Thyroid gland (tissue), 4 donors: ENCODE data around the gene SCFD2.

ENCODE experiments used
- POLR2A ChIP-seq, 2 donors: fragments of 450-650 bp; IDR thresholded peaks; one replicate each; pipeline ENCODE4 v1.6.1; 2017; ENCODE audit warnings: antibody characterized with exemption in 2 of 2, mild to moderate bottlenecking in 2 of 2, moderate library complexity in 1 of 2
- TF ChIP-seq, protein P1 (sequence below), 6 experiments: fragments of 200-600 bp in 3 of 6; fragments of 450-650 bp in 3 of 6; sonication (generic) in 3 of 6; IDR thresholded peaks; one replicate each; pipeline ENCODE4 v1.5.1; 2016 to 2019; ENCODE audit warnings: antibody characterized with exemption in 6 of 6, mild to moderate bottlenecking in 2 of 6, inconsistent platforms in 1 of 6, moderate library complexity in 1 of 6

DNA sequence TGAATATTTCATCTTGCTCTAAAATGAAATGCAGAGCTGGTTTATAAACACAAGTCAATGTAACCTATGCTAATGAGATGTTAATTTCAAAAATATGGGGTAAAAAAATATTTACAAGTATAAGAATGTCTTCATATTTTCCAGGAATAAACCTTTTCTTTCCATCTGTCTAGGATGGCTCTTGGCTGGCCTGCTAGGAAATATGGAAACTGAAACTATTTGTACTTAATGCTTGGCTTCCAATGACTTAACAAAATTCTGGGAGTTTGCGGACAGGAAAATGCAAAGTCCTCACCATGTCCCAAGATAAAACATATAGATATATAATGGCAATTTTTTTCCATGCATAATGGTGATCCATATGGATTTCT lies 168.1 kb downstream of the SCFD2 start:
- TF ChIP-seq POLR2A (IDR thresholded peaks at IDR 0.05), result no peak
- TF ChIP-seq, protein P1, sequence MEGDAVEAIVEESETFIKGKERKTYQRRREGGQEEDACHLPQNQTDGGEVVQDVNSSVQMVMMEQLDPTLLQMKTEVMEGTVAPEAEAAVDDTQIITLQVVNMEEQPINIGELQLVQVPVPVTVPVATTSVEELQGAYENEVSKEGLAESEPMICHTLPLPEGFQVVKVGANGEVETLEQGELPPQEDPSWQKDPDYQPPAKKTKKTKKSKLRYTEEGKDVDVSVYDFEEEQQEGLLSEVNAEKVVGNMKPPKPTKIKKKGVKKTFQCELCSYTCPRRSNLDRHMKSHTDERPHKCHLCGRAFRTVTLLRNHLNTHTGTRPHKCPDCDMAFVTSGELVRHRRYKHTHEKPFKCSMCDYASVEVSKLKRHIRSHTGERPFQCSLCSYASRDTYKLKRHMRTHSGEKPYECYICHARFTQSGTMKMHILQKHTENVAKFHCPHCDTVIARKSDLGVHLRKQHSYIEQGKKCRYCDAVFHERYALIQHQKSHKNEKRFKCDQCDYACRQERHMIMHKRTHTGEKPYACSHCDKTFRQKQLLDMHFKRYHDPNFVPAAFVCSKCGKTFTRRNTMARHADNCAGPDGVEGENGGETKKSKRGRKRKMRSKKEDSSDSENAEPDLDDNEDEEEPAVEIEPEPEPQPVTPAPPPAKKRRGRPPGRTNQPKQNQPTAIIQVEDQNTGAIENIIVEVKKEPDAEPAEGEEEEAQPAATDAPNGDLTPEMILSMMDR (IDR thresholded peaks at IDR 0.05), result no peak
